K562 (cell line): ENCODE measurements around the gene LRRC14B. TPM values are rescaled to one million over a fixed set of nuclear protein-coding genes. Genes with fewer than 3 reads are reported as not detected.

Source experiments
- ATAC-seq: fragments of 200-7000 bp; cut with Tn5 transposase; 3 replicates; pipeline ENCODE4 v1.9.1; 2020; ENCODE audit warnings: moderate library complexity
- BruUV-seq: library from RNA; stranded (reverse); fragments of 400-500 nt; replicated peaks from 2 replicates; lab custom pipeline; 2021; lab: Mats Ljungman, UMichigan
- CTCF ChIA-PET: fragments of 300-600 bp; formaldehyde crosslinking; extraction: SDS; loops from one replicate; lab custom pipeline; 2021; ENCODE audit warnings: low intra/inter-chr PET ratio; lab: Yijun Ruan, JAX
- POLR2A ChIA-PET: fragments of 300-600, 350-650 bp; sonication (Branson Sonifier 250); formaldehyde crosslinking; extraction: SDS; loops from one replicate; lab custom pipeline; 2021; ENCODE audit warnings: antibody characterized with exemption, inconsistent platforms; lab: Yijun Ruan, JAX
- DNase-seq, 4 experiments: peaks; one replicate each; pipeline versions ENCODE4 v3.0.0 to v3.0.0-alpha.2; 2011 to 2018; ENCODE audit warnings: low spot score in 3 of 4, mixed read lengths in 3 of 4; ENCODE audit errors: extremely low read depth in 1 of 4
- FAIRE-seq: peaks from 2 replicates; lab custom pipeline; 2011; peaks lifted over from hg19 to GRCh38; lab: Jason Lieb, UNC
- H2AFZ ChIP-seq: 2 replicates; pipeline ENCODE4 v1.6.0; 2011; ENCODE audit warnings: low read depth, low read length, control low read depth, inconsistent platforms
- H3K27ac ChIP-seq: fragments of 200-600 bp; 3 replicates; pipeline ENCODE4 v1.8.0; 2011; ENCODE audit warnings: low read depth, mild to moderate bottlenecking, control low read depth, inconsistent platforms, low read length, moderate library complexity, mixed read lengths; ENCODE audit errors: extremely low read depth
- H3K27me3 ChIP-seq, 2 experiments: fragments of 300-600 bp in 1 of 2; 2 replicates in 1 of 2; 3 replicates in 1 of 2; pipeline versions ENCODE4 v1.6.0 to v1.8.0; 2011; ENCODE audit warnings: inconsistent platforms in 2 of 2, low read length in 2 of 2, mild to moderate bottlenecking in 1 of 2, mixed read lengths in 1 of 2, moderate library complexity in 1 of 2; ENCODE audit not compliant: control insufficient read depth in 2 of 2, insufficient read depth in 2 of 2
- H3K36me3 ChIP-seq: fragments of 300-600 bp; 3 replicates; pipeline ENCODE4 v1.8.0; 2011; ENCODE audit warnings: mild to moderate bottlenecking, low read length, inconsistent platforms; ENCODE audit not compliant: control insufficient read depth, insufficient read depth
- H3K4me1 ChIP-seq, 2 experiments: fragments of 200-600 bp in 1 of 2; replicated peaks in 1 of 2; 2 replicates in 1 of 2; 3 replicates in 1 of 2; pipeline versions ENCODE4 v1.5.1 to v1.8.0; 2011; ENCODE audit warnings: inconsistent platforms in 2 of 2, low read length in 2 of 2, mild to moderate bottlenecking in 1 of 2, mixed read lengths in 1 of 2, moderate library complexity in 1 of 2; ENCODE audit not compliant: control insufficient read depth in 2 of 2, insufficient read depth in 2 of 2
- H3K4me2 ChIP-seq: 2 replicates; pipeline ENCODE4 v1.6.1; 2011; ENCODE audit warnings: low read length, control low read depth, inconsistent platforms, mixed read lengths; ENCODE audit not compliant: insufficient read depth
- H3K4me3 ChIP-seq: fragments of 200-600 bp; sonication (generic), shearing (Covaris generic); 2 replicates; pipeline ENCODE4 v1.5.1; 2016; ENCODE audit warnings: control low read depth, inconsistent platforms
- H3K79me2 ChIP-seq: fragments of 200-600 bp; 3 replicates; pipeline ENCODE4 v1.8.0; 2011; ENCODE audit warnings: low read length, inconsistent platforms; ENCODE audit not compliant: control insufficient read depth, insufficient read depth
- H3K9ac ChIP-seq, 2 experiments: 2 replicates each; pipeline versions ENCODE4 v1.6.0 to v1.6.1; 2011; ENCODE audit warnings: low read depth in 2 of 2, low read length in 2 of 2, control low read depth in 1 of 2, inconsistent platforms in 1 of 2, mild to moderate bottlenecking in 1 of 2, mixed read lengths in 1 of 2; ENCODE audit not compliant: insufficient read depth in 1 of 2
- H3K9me1 ChIP-seq: one replicate; pipeline ENCODE4 v1.6.0; 2011; ENCODE audit warnings: inconsistent platforms, mild to moderate bottlenecking, low read length, moderate library complexity; ENCODE audit not compliant: control insufficient read depth, insufficient read depth
- H3K9me3 ChIP-seq: replicated peaks from 2 replicates; pipeline ENCODE4 v1.5.1; 2011; ENCODE audit warnings: low read depth, low read length, inconsistent platforms; ENCODE audit not compliant: control insufficient read depth, insufficient read depth
- H4K20me1 ChIP-seq: replicated peaks from 2 replicates; pipeline ENCODE4 v1.6.1; 2011; ENCODE audit warnings: low read length, inconsistent platforms, mixed read lengths; ENCODE audit not compliant: control insufficient read depth, insufficient read depth
- EP300 ChIP-seq: IDR thresholded peaks from 2 replicates; pipeline ENCODE4 v1.6.1; 2012; ENCODE audit warnings: low read length, improper control_type of control experiment
- HIVEP1 ChIP-seq: fragments of 250-450 bp; sonication (Bioruptor Pico); IDR thresholded peaks from 2 replicates; pipeline ENCODE4 v1.4.0; 2020; ENCODE audit warnings: mild to moderate bottlenecking
- HSF4 ChIP-seq: fragments of 250-450 bp; sonication (Bioruptor Pico); IDR thresholded peaks from 2 replicates; pipeline ENCODE4 v2.1.2; 2022; ENCODE audit warnings: mild to moderate bottlenecking, moderate library complexity, borderline replicate concordance
- NCOA2 ChIP-seq, 2 experiments: fragments of 450-650 bp; IDR thresholded peaks; 2 replicates each; pipeline ENCODE4 v1.6.1; 2018; ENCODE audit warnings: mild to moderate bottlenecking in 2 of 2, moderate library complexity in 1 of 2; ENCODE audit not compliant: partially characterized antibody in 2 of 2
- SP1 ChIP-seq: sonication (generic); formaldehyde crosslinking; IDR thresholded peaks from 2 replicates; pipeline ENCODE4 v1.8.1; 2022; ENCODE audit warnings: mild to moderate bottlenecking, missing genetic modification reagents
- ZNF134 ChIP-seq: fragments of 250-450 bp; sonication (Bioruptor Pico); conservative IDR thresholded peaks from 2 replicates; pipeline ENCODE4 v1.4.0; 2020
- ZNF431 ChIP-seq: sonication (generic); formaldehyde crosslinking; IDR thresholded peaks from 2 replicates; pipeline ENCODE4 v1.8.0; 2022; ENCODE audit warnings: mild to moderate bottlenecking, missing genetic modification reagents
- ZNF707 ChIP-seq: fragments of 250-450 bp; sonication (Bioruptor Pico); conservative IDR thresholded peaks from 2 replicates; pipeline ENCODE4 v1.8.0; 2022; ENCODE audit warnings: inconsistent platforms, mild to moderate bottlenecking, moderate library complexity
- WGBS: fragments of 100-300 bp; shearing (Covaris generic); methylation state at CpG from one replicate; pipeline ENCODE4 v1.1.6; 2016; ENCODE audit warnings: low coverage, mixed read lengths; ENCODE audit not compliant: insufficient coverage; ENCODE audit errors: missing lambda C conversion rate; 5-methylcytosine and 5-hydroxymethylcytosine counted together
- in situ Hi-C: fragments of 300-500 bp; cut with MboI; formaldehyde crosslinking; loops from 4 replicates; pipeline ENCODE4 v1.15.0; 2018; ENCODE audit warnings: inconsistent platforms, mixed read lengths
- intact Hi-C: fragments of 100-400 bp; cut with micrococcal nuclease; formaldehyde crosslinking; loops from 2 replicates; pipeline ENCODE4 v1.14.2; 2022
- polyA plus RNA-seq, 8 experiments: library from polyadenylated mRNA; depleted of rRNA in 4 of 8; stranded (reverse) in 5 of 8; unstranded in 3 of 8; fragments of >200 nt; fragmentation: Nextera tagmentation in 2 of 8; fragmentation: Illumina TruSeq in 1 of 8; extraction: Ambion mirVana in 2 of 8; extraction: Trizol in 1 of 8; gene quantifications; 2 replicates each; pipeline versions ENCODE4 v1.2.1 to v1.2.3, GENCODE V29; 2011 to 2014; ENCODE audit warnings: inconsistent platforms in 1 of 8, missing spikeins in 1 of 8
- total RNA-seq, 7 experiments: library from RNA; depleted of rRNA in 6 of 7; stranded (reverse); fragments of >200 nt in 6 of 7; fragmentation: Illumina TruSeq in 2 of 7; extraction: Trizol in 2 of 7; gene quantifications; 2 replicates each; pipeline versions ENCODE4 v1.2.1 to v1.2.3, GENCODE V29; 2011 to 2021; ENCODE audit warnings: low replicate concordance in 1 of 7

The LRRC14B gene
- total and polyA plus RNA-seq, 9 of the 15 experiments (the other 6 are each of a cell fraction or from before 2014, with no cell fraction given), result not detected

- TF ChIP-seq ZNF134 (CRISPR knock-in tag) (no peak), NCOA2 (IDR thresholded peaks at IDR 0.05; ENCODE audit: partially characterized antibody in 2 of 2) (no peak), EP300 (no peak), HSF4 (no peak), HIVEP1 (no peak), SP1 (no peak), ZNF707 (CRISPR knock-in tag) (no peak), ZNF431 (CRISPR knock-in tag) (no peak)
- TF ChIP-seq, all 486 proteins: peak for 0
- H3K27me3 ChIP-seq, result peaks cover 30 to 65% of the 10 kb centered on the region in 2 experiments
- H3K79me2 ChIP-seq, result no peaks in the 10 kb centered on the region
- intact Hi-C loops (no loop called here), in situ Hi-C loops (no loop called here)
- H3K9ac ChIP-seq, result no peak overlapping the region
- H3K9me1 ChIP-seq, result no peaks in the 10 kb centered on the region
- H3K4me1 ChIP-seq, result peaks cover 0 to 8% of the 10 kb centered on the region in 2 experiments; a peak in 1 of 5 replicates
- ChIA-PET POLR2A (no interaction called here), CTCF (no interaction called here)
- H4K20me1 ChIP-seq, result peaks cover 2% of the 10 kb centered on the region; the same call in 1 of the 2 replicates
- DNase-seq, result no peak
- no peaks in the 10 kb centered on the region for H3K9me3 ChIP-seq
- ATAC-seq, result no peak
- BruUV-seq, result no TSS peak
- H2AFZ ChIP-seq, result no peak overlapping the region
- H3K4me3 ChIP-seq, result no peak overlapping the region
- WGBS, result 0% methylated on average over 23 of the region's 23 CpGs
- H3K36me3 ChIP-seq, result no peaks in the 10 kb centered on the region
- no peak overlapping the region for H3K4me2 ChIP-seq
- H3K27ac ChIP-seq, result no peak overlapping the region
- FAIRE-seq, result no peak
Measured at GRCh38 chr5:162565-163337, 28.5 kb upstream of the LRRC14B start.
